ENCODE data around the gene PPP6R3. TPM values are rescaled to one million over a fixed set of nuclear protein-coding genes. Genes with fewer than 3 reads are reported as not detected.

The PPP6R3 gene
- total RNA-seq, 2 donors from 2014 or later = 95.0 to 103 TPM

- Histone ChIP-seq H3K27ac (no peak overlapping the region), H3K9me3 (no peaks in the 10 kb centered on the region), H3K4me3 (no peak overlapping the region), H3K4me1 (no peaks in the 10 kb centered on the region), H3K27me3 (no peaks in the 10 kb centered on the region), H3K9ac (ENCODE audit: low read depth in 2 of 2, low read length in 2 of 2) (no peak overlapping the region), H3K36me3 (peaks cover 16% of the 10 kb centered on the region)
- intact Hi-C loops (cut with DNase I) = no loop called here
- TF ChIP-seq, protein P1, sequence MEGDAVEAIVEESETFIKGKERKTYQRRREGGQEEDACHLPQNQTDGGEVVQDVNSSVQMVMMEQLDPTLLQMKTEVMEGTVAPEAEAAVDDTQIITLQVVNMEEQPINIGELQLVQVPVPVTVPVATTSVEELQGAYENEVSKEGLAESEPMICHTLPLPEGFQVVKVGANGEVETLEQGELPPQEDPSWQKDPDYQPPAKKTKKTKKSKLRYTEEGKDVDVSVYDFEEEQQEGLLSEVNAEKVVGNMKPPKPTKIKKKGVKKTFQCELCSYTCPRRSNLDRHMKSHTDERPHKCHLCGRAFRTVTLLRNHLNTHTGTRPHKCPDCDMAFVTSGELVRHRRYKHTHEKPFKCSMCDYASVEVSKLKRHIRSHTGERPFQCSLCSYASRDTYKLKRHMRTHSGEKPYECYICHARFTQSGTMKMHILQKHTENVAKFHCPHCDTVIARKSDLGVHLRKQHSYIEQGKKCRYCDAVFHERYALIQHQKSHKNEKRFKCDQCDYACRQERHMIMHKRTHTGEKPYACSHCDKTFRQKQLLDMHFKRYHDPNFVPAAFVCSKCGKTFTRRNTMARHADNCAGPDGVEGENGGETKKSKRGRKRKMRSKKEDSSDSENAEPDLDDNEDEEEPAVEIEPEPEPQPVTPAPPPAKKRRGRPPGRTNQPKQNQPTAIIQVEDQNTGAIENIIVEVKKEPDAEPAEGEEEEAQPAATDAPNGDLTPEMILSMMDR (IDR thresholded peaks at IDR 0.05) = no peak
- no peak for DNase-seq
Observed at GRCh38 chr11:68564261-68564660, 103.7 kb downstream of the PPP6R3 start.

DNA sequence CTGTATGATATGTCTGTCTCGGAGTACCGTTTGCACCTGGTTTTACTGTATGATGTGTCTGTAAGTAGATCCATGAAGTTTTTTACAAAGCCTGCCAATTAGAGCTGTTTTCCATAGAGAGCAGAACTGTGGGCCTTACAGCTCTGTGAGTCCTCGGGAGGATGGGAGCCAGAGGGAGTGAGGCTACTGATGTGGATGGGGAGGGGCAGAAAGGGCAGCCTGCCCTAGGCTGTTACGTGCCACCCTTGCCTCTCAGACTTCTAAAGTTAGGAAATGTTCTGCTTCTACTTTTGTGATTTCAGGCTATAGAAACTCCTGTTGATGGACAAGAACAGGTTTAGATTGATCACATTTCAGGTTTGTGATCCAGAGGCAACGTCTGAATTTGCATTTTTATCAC lies 105.2 kb downstream of the PPP6R3 start:
- intact Hi-C loops (cut with DNase I) = no loop called here
- H3K36me3 ChIP-seq = peaks cover 16% of the 10 kb centered on the region
- H3K4me1 ChIP-seq = no peaks in the 10 kb centered on the region
- no peak overlapping the region for H3K9ac ChIP-seq (ENCODE audit: low read depth in 2 of 2, low read length in 2 of 2)
- H3K27ac ChIP-seq = no peak overlapping the region
- TF ChIP-seq, protein P1 (IDR thresholded peaks at IDR 0.05) = no peak
- H3K9me3 ChIP-seq = no peaks in the 10 kb centered on the region
- H3K27me3 ChIP-seq = no peaks in the 10 kb centered on the region
- no peak overlapping the region for H3K4me3 ChIP-seq
- DNase-seq = no peak

GRCh38 chr11:68567553-68567952 lies 107.0 kb downstream of the PPP6R3 start:
- no peak for DNase-seq
- no peak overlapping the region for H3K27ac ChIP-seq
- no peaks in the 10 kb centered on the region for H3K4me1 ChIP-seq
- peaks cover 20% of the 10 kb centered on the region for H3K36me3 ChIP-seq
- intact Hi-C loops (cut with DNase I) = no loop called here
- no peaks in the 10 kb centered on the region for H3K9me3 ChIP-seq
- no peak overlapping the region for H3K4me3 ChIP-seq
- TF ChIP-seq, protein P1 (IDR thresholded peaks at IDR 0.05) = no peak
- no peaks in the 10 kb centered on the region for H3K27me3 ChIP-seq
- H3K9ac ChIP-seq (ENCODE audit: low read depth in 2 of 2, low read length in 2 of 2) = no peak overlapping the region

- Histone ChIP-seq H3K4me1 (no peaks in the 10 kb centered on the region), H3K4me3 (no peak overlapping the region), H3K9me3 (no peaks in the 10 kb centered on the region), H3K9ac (ENCODE audit: low read depth in 2 of 2, low read length in 2 of 2) (no peak overlapping the region), H3K27ac (no peak overlapping the region), H3K27me3 (no peaks in the 10 kb centered on the region), H3K36me3 (peaks cover 14% of the 10 kb centered on the region)
- intact Hi-C loops (cut with DNase I) = no loop called here
- no peak for DNase-seq
- TF ChIP-seq, protein P1 (IDR thresholded peaks at IDR 0.05) = no peak
Observed at GRCh38 chr11:68569357-68569756, 108.8 kb downstream of the PPP6R3 start.

DNA sequence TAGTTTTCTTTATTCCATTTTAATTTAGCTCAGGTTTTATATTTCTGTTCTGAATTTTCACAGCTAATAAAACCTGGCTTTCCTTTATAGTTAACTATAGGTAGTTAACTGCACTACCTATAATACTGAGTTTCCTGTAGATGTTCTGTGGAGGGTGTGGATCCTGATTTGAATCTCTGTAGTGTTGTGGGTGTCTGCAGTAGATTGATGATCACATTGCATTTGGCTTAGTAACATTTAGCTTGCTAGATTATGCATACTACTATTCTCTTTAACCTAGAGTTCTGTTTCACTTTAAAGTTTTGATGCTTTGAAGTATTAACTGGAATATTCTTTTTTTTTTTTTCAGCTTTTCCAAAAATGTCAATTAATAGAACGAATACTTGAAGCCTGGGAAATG lies 110.1 kb downstream of the PPP6R3 start:
- Histone ChIP-seq H3K4me3 (no peak overlapping the region), H3K9me3 (no peaks in the 10 kb centered on the region), H3K36me3 (peaks cover 4% of the 10 kb centered on the region), H3K27ac (no peak overlapping the region), H3K4me1 (no peaks in the 10 kb centered on the region), H3K9ac (ENCODE audit: low read depth in 2 of 2, low read length in 2 of 2) (no peak overlapping the region), H3K27me3 (no peaks in the 10 kb centered on the region)
- DNase-seq = no peak
- intact Hi-C loops (cut with DNase I) = loop anchor here (10.0 kb wide), 1 partner anchor 106 kb away; the partner anchor contains the start of gene PPP6R3
- TF ChIP-seq, protein P1 (IDR thresholded peaks at IDR 0.05) = no peak
